K562 (cell line): ENCODE data around the gene ENKUR. TPM values are rescaled to one million over a fixed set of nuclear protein-coding genes. Genes with fewer than 3 reads are reported as not detected.

Experiments
- ARID1B ChIP-seq: fragments of 450-650 bp; IDR thresholded peaks from 2 replicates; pipeline ENCODE4 v1.6.1; 2016; ENCODE audit warnings: antibody characterized with exemption, mild to moderate bottlenecking, inconsistent platforms
- BDP1 ChIP-seq: IDR thresholded peaks from 3 replicates; pipeline ENCODE4 v1.6.1; 2011; ENCODE audit not compliant: insufficient read length, insufficient read depth
- CREM ChIP-seq: IDR thresholded peaks from 2 replicates; pipeline ENCODE4 v1.6.1; 2014; ENCODE audit warnings: antibody characterized with exemption, low read depth
- DPF2 ChIP-seq: fragments of 450-650 bp; IDR thresholded peaks from 2 replicates; pipeline ENCODE4 v1.6.1; 2016
- ETV1 ChIP-seq: fragments of 450-650 bp; conservative IDR thresholded peaks from 2 replicates; pipeline ENCODE4 v1.6.1; 2016; ENCODE audit warnings: missing genetic modification characterization, control low read depth, low read depth, missing compliant biosample characterization
- HDGF ChIP-seq: fragments of 450-650 bp; IDR thresholded peaks from 2 replicates; pipeline ENCODE4 v1.6.1; 2016
- KHSRP ChIP-seq: fragments of 450-650 bp; IDR thresholded peaks from 2 replicates; pipeline ENCODE4 v1.6.1; 2017
- MYBL2 ChIP-seq, 2 experiments: fragments of 450-650 bp in 1 of 2; sonication (generic) in 1 of 2; formaldehyde crosslinking in 1 of 2; IDR thresholded peaks; 2 replicates each; pipeline versions ENCODE4 v1.6.1 to v1.8.1; 2017 to 2022; ENCODE audit warnings: borderline replicate concordance in 1 of 2, inconsistent platforms in 1 of 2, low read depth in 1 of 2, mild to moderate bottlenecking in 1 of 2, missing genetic modification reagents in 1 of 2, moderate library complexity in 1 of 2
- PTBP1 ChIP-seq: fragments of 200-400 bp; formaldehyde crosslinking; IDR thresholded peaks from 2 replicates; pipeline ENCODE4 v1.6.1; 2017; ENCODE audit warnings: low read depth, low read length
- TCF7 ChIP-seq: sonication (generic); IDR thresholded peaks from 2 replicates; pipeline ENCODE4 v1.6.1; 2016; ENCODE audit warnings: antibody characterized with exemption, borderline replicate concordance
- THAP12 ChIP-seq: fragments of 250-450 bp; sonication (Bioruptor Pico); IDR thresholded peaks from 2 replicates; pipeline ENCODE4 v1.9.0; 2021; ENCODE audit warnings: mild to moderate bottlenecking, inconsistent platforms
- ZBTB1 ChIP-seq: sonication (generic); formaldehyde crosslinking; IDR thresholded peaks from 2 replicates; pipeline ENCODE4 v1.8.1; 2023; ENCODE audit warnings: missing genetic modification reagents, low read depth, mild to moderate bottlenecking, borderline replicate concordance
- ZC3H4 ChIP-seq: sonication (generic); formaldehyde crosslinking; IDR thresholded peaks from 2 replicates; pipeline ENCODE4 v1.9.0; 2021; ENCODE audit warnings: missing genetic modification reagents, borderline replicate concordance
- ZEB2 ChIP-seq: fragments of 450-650 bp; IDR thresholded peaks from 2 replicates; pipeline ENCODE4 v1.6.1; 2016
- ZNF134 ChIP-seq: fragments of 250-450 bp; sonication (Bioruptor Pico); conservative IDR thresholded peaks from 2 replicates; pipeline ENCODE4 v1.4.0; 2020
- ZNF436 ChIP-seq: fragments of 250-450, 450-650 bp; sonication (Bioruptor Pico); formaldehyde crosslinking; IDR thresholded peaks from 2 replicates; pipeline ENCODE4 v1.7.0; 2020; ENCODE audit warnings: mild to moderate bottlenecking
- polyA plus RNA-seq, 8 experiments: library from polyadenylated mRNA; depleted of rRNA in 4 of 8; stranded (reverse) in 5 of 8; unstranded in 3 of 8; fragments of >200 nt; fragmentation: Nextera tagmentation in 2 of 8; fragmentation: Illumina TruSeq in 1 of 8; extraction: Ambion mirVana in 2 of 8; extraction: Trizol in 1 of 8; gene quantifications; 2 replicates each; pipeline versions ENCODE4 v1.2.1 to v1.2.3, GENCODE V29; 2011 to 2014; ENCODE audit warnings: inconsistent platforms in 1 of 8, missing spikeins in 1 of 8
- total RNA-seq, 7 experiments: library from RNA; depleted of rRNA in 6 of 7; stranded (reverse); fragments of >200 nt in 6 of 7; fragmentation: Illumina TruSeq in 2 of 7; extraction: Trizol in 2 of 7; gene quantifications; 2 replicates each; pipeline versions ENCODE4 v1.2.1 to v1.2.3, GENCODE V29; 2011 to 2021; ENCODE audit warnings: low replicate concordance in 1 of 7

Gene ENKUR
- total and polyA plus RNA-seq, 9 of the 15 experiments (the other 6 are each of a cell fraction or from before 2014, with no cell fraction given) = 0.06 to 0.46 (median 0.20) TPM

GRCh38 chr10:25047591-25048301 is 31.8 kb upstream of the ENKUR start (continued):
- TF ChIP-seq THAP12 (CRISPR knock-in tag) (no peak), TCF7 (no peak), KHSRP (no peak), ZEB2 (no peak), ZC3H4 (CRISPR knock-in tag) (no peak), CREM (0 out of 2 replicates have a peak, but pooled peaks have one; percentile 12), PTBP1 (no peak), ETV1 (no peak), ZBTB1 (CRISPR knock-in tag) (no peak), ZNF436 (CRISPR knock-in tag) (no peak), ZNF134 (CRISPR knock-in tag) (no peak), ARID1B (peak; percentile 89), BDP1 (no peak), HDGF (no peak), DPF2 (peak; percentile 72), MYBL2 (IDR thresholded peaks at IDR 0.05; ENCODE audit: low read depth) (no peak), MYBL2 (CRISPR knock-in tag; IDR thresholded peaks at IDR 0.05; ENCODE audit: borderline replicate concordance) (no peak)
